RWPE2 (cell line): Measurements from ENCODE around the gene CLASP2.

Experiments used
- ATAC-seq: fragments of 200-7000 bp; cut with Tn5 transposase; 3 replicates; pipeline ENCODE4 v1.9.1; 2021; ENCODE audit warnings: low read depth
- DNase-seq: peaks from one replicate; pipeline ENCODE4 v3.0.0-alpha.2; 2020; ENCODE audit warnings: low spot score
- H3K27ac ChIP-seq: fragments of 450-650 bp; 2 replicates; pipeline ENCODE4 v1.5.1; 2017; ENCODE audit warnings: mild to moderate bottlenecking; ENCODE audit not compliant: poor library complexity, severe bottlenecking
- H3K27me3 ChIP-seq: fragments of 250-450 bp; sonication (Bioruptor Pico); 2 replicates; pipeline ENCODE4 v1.5.1; 2021; ENCODE audit warnings: mild to moderate bottlenecking, moderate library complexity; ENCODE audit not compliant: insufficient read depth, poor library complexity, severe bottlenecking
- H3K36me3 ChIP-seq: fragments of 250-450 bp; sonication (Bioruptor Pico); 2 replicates; pipeline ENCODE4 v1.5.1; 2020; ENCODE audit warnings: low read depth, mild to moderate bottlenecking, moderate library complexity
- H3K4me1 ChIP-seq: fragments of 250-450 bp; sonication (Bioruptor Pico); 2 replicates; pipeline ENCODE4 v1.5.1; 2021; ENCODE audit warnings: mild to moderate bottlenecking, moderate library complexity; ENCODE audit not compliant: insufficient read depth, poor library complexity, severe bottlenecking
- H3K4me3 ChIP-seq: fragments of 250-450 bp; sonication (Bioruptor Pico); 2 replicates; pipeline ENCODE4 v1.5.1; 2021; ENCODE audit warnings: mild to moderate bottlenecking, moderate library complexity; ENCODE audit not compliant: severe bottlenecking
- H3K9me3 ChIP-seq: fragments of 250-450 bp; sonication (Bioruptor Pico); 2 replicates; pipeline ENCODE4 v1.5.1; 2021; ENCODE audit warnings: mild to moderate bottlenecking, moderate library complexity; ENCODE audit not compliant: severe bottlenecking
- TF ChIP-seq, protein P1 (sequence below): fragments of 450-650 bp; IDR thresholded peaks from one replicate; pipeline ENCODE4 v1.5.1; 2017; ENCODE audit warnings: mild to moderate bottlenecking, moderate library complexity; ENCODE audit not compliant: poor library complexity, severe bottlenecking

Gene CLASP2

DNA sequence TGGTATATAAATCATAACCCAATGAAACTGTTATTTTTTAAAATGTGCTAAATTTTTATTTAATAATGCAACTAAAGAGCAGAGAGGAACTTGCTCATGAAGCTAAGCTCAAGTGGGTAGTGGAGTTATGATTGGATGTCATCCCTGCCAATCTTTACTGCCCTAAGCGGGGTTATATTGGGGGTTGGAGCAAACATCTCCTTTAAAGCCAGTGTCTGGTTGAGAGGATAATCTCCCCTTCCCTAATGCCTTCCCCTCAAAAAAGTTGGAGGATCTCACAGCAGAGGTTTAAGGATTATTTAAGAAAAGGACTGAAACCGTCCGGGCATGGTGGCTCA, 32.1 kb upstream of the CLASP2 start:
- H3K27ac ChIP-seq: peak overlapping the region; percentile 70
- no peaks in the 10 kb centered on the region for H3K36me3 ChIP-seq
- peaks cover 18% of the 10 kb centered on the region for H3K4me1 ChIP-seq
- TF ChIP-seq, protein P1, sequence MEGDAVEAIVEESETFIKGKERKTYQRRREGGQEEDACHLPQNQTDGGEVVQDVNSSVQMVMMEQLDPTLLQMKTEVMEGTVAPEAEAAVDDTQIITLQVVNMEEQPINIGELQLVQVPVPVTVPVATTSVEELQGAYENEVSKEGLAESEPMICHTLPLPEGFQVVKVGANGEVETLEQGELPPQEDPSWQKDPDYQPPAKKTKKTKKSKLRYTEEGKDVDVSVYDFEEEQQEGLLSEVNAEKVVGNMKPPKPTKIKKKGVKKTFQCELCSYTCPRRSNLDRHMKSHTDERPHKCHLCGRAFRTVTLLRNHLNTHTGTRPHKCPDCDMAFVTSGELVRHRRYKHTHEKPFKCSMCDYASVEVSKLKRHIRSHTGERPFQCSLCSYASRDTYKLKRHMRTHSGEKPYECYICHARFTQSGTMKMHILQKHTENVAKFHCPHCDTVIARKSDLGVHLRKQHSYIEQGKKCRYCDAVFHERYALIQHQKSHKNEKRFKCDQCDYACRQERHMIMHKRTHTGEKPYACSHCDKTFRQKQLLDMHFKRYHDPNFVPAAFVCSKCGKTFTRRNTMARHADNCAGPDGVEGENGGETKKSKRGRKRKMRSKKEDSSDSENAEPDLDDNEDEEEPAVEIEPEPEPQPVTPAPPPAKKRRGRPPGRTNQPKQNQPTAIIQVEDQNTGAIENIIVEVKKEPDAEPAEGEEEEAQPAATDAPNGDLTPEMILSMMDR: no peak
- peaks cover 7% of the 10 kb centered on the region for H3K9me3 ChIP-seq
- ATAC-seq (no peak), DNase-seq (no peak)
- H3K4me3 ChIP-seq: no peak overlapping the region
- H3K27me3 ChIP-seq: no peaks in the 10 kb centered on the region

DNA sequence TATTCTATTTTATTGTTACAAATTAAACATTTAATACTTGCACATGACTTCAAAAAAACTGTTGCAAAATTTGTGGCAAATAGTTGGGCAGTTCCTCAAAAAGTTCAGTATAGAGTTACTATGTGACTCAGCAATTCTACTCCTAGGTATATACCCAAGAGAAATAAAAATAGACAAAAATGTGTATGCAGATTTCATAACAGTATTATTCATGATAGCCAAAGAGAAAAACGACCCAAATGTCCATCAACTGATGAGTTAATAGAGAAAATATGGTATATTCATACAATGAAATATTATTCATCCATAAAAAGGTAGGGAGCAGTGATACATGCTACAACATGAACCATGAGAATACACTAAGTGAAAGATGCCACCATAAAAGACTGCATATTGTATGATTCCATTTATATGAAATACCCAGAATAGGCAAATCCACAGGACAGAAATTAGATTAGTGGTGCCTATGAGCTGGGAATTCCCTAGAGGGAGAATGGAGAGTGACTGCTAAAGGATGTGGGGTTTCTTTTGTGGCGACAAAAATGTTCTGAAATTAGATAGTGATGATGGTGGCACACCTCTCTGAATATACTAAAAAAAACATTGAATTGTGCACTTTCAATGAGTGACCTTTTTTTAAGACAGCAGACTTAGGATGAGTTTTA, 31.6 kb upstream of the CLASP2 start:
- TF ChIP-seq, protein P1: no peak
- no peak for DNase-seq
- H3K27ac ChIP-seq: peak overlapping the region; percentile 70

DNA sequence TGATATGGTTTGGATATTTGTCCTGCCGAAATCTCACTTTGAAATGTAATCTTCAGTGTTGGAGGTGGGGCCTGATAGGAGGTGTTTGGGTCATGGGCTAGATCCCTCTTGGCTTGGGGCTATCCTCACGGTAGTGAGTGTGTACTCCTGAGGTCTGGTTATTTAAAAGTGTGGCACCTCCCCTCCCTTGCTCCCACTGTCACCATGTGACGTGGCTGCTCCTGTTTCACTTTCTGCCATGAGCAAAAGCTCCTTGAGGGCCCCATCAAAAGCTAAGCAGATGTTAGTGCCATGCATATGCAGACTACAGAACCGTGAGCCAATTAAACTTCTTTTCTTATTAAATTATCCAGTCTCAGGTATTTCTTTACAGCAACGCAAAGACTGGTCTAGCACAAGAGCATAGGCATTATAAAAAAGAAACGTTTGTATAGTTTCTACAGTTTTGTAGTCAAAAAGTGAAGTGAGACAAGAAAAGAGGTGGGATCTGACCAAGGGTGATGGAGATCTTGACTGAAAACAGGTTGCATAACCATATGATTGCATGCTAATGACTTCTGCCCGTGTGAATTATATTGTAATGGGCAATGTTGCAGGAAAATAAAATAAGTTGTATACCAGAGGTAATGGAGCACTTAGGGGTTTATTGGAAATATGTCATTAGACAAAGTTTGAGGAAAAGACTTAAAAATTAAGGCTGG, 28.5 kb upstream of the CLASP2 start:
- H3K36me3 ChIP-seq: no peaks in the 10 kb centered on the region
- TF ChIP-seq, protein P1: no peak
- H3K27me3 ChIP-seq: no peaks in the 10 kb centered on the region
- no peak overlapping the region for H3K27ac ChIP-seq
- H3K4me3 ChIP-seq: no peak overlapping the region
- DNase-seq: no peak
- H3K9me3 ChIP-seq: no peaks in the 10 kb centered on the region
- no peak for ATAC-seq
- peaks cover 18% of the 10 kb centered on the region for H3K4me1 ChIP-seq

More for the DNA sequence above, 31.6 kb upstream of the CLASP2 start:
- Histone ChIP-seq H3K4me3 (no peak overlapping the region), H3K27me3 (no peaks in the 10 kb centered on the region), H3K36me3 (no peaks in the 10 kb centered on the region), H3K4me1 (peaks cover 18% of the 10 kb centered on the region), H3K9me3 (peaks cover 4% of the 10 kb centered on the region)
- peak; percentile 95 for ATAC-seq

DNA sequence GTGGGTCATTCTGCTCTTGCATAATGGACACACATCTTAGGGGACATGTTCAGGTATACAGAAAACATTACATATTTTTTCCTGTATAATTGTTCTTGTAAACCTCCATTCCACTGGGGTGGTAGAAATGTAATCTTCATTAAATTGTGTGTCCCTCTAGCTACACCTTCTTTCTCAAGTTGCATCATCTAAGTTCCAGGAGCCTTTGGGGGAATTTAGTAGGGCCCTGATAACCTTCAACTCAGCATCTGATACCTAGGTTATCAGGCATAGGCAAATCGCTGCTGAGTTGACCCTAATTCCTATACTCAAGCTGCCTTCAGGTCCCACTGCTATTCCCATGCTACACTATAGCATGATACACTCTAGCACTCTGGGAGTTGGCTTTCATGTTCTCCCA, 19.1 kb upstream of the CLASP2 start:
- no peak overlapping the region for H3K27ac ChIP-seq
- DNase-seq (no peak), ATAC-seq (no peak)
- H3K27me3 ChIP-seq: no peaks in the 10 kb centered on the region
- no peak overlapping the region for H3K4me3 ChIP-seq
- H3K36me3 ChIP-seq: no peaks in the 10 kb centered on the region
- no peaks in the 10 kb centered on the region for H3K9me3 ChIP-seq
- H3K4me1 ChIP-seq: no peaks in the 10 kb centered on the region
- TF ChIP-seq, protein P1: no peak

DNA sequence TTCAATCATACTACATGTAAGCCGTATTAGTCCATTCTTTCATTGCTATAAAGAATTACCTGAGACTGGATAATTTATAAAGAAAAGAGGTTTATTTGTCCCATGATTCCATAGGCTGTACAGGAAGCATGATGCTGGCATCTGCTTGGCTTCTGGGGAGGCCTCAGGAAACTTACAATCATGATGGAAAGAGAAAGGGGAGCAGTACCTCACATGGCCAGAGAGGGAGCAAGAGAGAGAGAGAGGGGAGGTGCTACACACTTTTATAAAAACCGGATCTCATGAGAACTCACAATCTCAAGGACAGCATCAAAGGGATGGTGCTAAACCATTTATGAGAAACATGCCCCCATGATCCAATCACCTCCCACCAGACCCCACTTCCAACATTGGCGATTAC, 14.3 kb upstream of the CLASP2 start:
- Histone ChIP-seq H3K4me3 (no peak overlapping the region), H3K27me3 (no peaks in the 10 kb centered on the region), H3K27ac (no peak overlapping the region), H3K9me3 (no peaks in the 10 kb centered on the region), H3K36me3 (no peaks in the 10 kb centered on the region), H3K4me1 (no peaks in the 10 kb centered on the region)
- DNase-seq: no peak
- TF ChIP-seq, protein P1: peak; percentile 26
- ATAC-seq: no peak
